Peyer's patch (tissue), 4 donors: Measurements from ENCODE around the gene ARHGAP31. TPM values are rescaled to one million over a fixed set of nuclear protein-coding genes. Genes with fewer than 3 reads are reported as not detected.

Source experiments
- DNase-seq, 3 donors: peaks; one replicate each; pipeline ENCODE4 v3.0.0-alpha.2; 2017 to 2019
- H3K27ac ChIP-seq, 4 donors: fragments of 200-600 bp; sonication (generic); one replicate each; pipeline ENCODE4 v1.5.1; 2016 to 2019
- H3K27me3 ChIP-seq, 2 donors: fragments of 200-600 bp; sonication (generic); one replicate each; pipeline ENCODE4 v1.5.1; 2019
- H3K36me3 ChIP-seq, 3 donors: fragments of 200-600 bp; sonication (generic); one replicate each; pipeline ENCODE4 v1.5.1; 2016 to 2019
- H3K4me1 ChIP-seq, 4 donors: fragments of 200-600 bp; sonication (generic); one replicate each; pipeline ENCODE4 v1.5.1; 2016 to 2019
- H3K4me3 ChIP-seq, 4 donors: fragments of 200-600 bp; sonication (generic); 1 replicate in 3 of 4; 2 replicates in 1 of 4; pipeline ENCODE4 v1.5.1; 2016 to 2019; ENCODE audit warnings: mild to moderate bottlenecking in 1 of 4
- H3K9me3 ChIP-seq, 4 donors: fragments of 200-600 bp; sonication (generic); one replicate each; pipeline ENCODE4 v1.5.1; 2016 to 2019; ENCODE audit warnings: mild to moderate bottlenecking in 1 of 4
- POLR2A ChIP-seq, 2 donors: fragments of 450-650 bp; IDR thresholded peaks; one replicate each; pipeline ENCODE4 v1.5.1; 2017; ENCODE audit warnings: antibody characterized with exemption in 2 of 2, mild to moderate bottlenecking in 2 of 2, moderate library complexity in 2 of 2
- total RNA-seq, 4 donors: library from RNA; depleted of rRNA; stranded (reverse); fragments of >200 nt; gene quantifications; one replicate each; pipeline ENCODE4 v1.1.0, GENCODE V29; 2016
- TF ChIP-seq, protein P1 (sequence below), 6 experiments: fragments of 450-650 bp in 4 of 6; fragments of 200-600 bp in 2 of 6; sonication (generic) in 1 of 6; IDR thresholded peaks; one replicate each; pipeline ENCODE4 v1.5.1; 2017 to 2019; ENCODE audit warnings: antibody characterized with exemption in 6 of 6, mild to moderate bottlenecking in 3 of 6, moderate library complexity in 1 of 6

The ARHGAP31 gene
- total RNA-seq, 4 donors from 2014 or later: 4.7 to 19.0 (median 10.1) TPM

DNA sequence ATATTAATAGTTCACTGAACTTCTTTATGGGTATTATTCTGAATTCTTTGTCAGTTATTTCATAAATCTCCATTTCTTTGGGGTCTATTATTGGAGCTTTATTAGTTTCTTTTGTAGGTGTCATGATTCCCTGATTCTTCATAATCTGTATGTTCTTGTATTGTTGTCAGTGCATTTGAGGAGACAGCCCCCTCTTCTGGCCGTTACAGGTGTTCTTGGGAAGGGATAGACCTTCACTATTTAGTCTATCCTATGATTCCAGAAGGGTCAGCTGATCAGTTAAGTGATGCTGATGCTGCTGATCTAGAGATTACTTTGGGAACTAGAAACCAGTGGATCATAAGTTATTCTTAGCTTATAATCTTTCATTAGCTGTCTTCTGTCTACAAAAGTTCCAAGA, 134.4 kb downstream of the ARHGAP31 start:
- no peak for DNase-seq
- Histone ChIP-seq H3K9me3 (peaks cover 0 to 42% (median 0%) of the 10 kb centered on the region in 4 donors), H3K27me3 (no peaks in the 10 kb centered on the region), H3K4me3 (no peak overlapping the region), H3K27ac (no peak overlapping the region), H3K36me3 (peaks cover 0 to 51% (median 0%) of the 10 kb centered on the region in 3 donors), H3K4me1 (no peaks in the 10 kb centered on the region)
- TF ChIP-seq, protein P1, sequence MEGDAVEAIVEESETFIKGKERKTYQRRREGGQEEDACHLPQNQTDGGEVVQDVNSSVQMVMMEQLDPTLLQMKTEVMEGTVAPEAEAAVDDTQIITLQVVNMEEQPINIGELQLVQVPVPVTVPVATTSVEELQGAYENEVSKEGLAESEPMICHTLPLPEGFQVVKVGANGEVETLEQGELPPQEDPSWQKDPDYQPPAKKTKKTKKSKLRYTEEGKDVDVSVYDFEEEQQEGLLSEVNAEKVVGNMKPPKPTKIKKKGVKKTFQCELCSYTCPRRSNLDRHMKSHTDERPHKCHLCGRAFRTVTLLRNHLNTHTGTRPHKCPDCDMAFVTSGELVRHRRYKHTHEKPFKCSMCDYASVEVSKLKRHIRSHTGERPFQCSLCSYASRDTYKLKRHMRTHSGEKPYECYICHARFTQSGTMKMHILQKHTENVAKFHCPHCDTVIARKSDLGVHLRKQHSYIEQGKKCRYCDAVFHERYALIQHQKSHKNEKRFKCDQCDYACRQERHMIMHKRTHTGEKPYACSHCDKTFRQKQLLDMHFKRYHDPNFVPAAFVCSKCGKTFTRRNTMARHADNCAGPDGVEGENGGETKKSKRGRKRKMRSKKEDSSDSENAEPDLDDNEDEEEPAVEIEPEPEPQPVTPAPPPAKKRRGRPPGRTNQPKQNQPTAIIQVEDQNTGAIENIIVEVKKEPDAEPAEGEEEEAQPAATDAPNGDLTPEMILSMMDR (IDR thresholded peaks at IDR 0.05): no peak
- TF ChIP-seq POLR2A (IDR thresholded peaks at IDR 0.05): no peak

DNA sequence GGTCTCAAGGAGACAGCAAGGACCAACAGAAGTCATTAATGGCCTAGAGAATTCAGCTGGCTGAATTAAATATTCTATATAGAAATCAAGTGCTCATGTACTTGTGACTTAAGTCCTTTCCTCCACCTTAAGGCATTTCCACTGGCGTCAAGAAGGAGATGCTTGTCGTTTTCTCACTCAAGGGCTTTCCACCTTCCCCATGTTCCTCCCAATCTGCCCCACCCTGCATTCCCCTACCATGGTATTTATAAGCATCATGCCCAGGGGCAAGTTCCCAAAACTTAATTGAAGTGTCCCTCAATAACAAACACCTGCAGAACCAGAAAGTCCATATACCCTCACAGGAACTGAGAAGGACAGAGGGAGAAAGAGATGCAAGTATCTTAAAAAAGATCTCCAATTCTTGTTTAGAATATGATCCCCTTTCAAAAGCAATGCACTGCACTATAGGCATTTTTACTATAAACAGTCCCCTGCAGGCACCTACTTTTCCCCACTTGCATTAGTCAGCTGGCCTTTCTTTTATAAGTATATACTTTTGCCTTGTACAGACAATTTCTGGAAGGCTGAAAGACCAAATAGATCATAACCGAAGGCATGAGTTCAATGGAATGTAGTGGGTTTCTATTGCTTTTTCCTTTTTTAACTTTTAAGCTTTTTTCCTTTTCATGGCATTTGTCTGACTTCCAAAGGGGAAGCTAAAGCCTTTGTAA, 139.6 kb downstream of the ARHGAP31 start:
- no peak overlapping the region for H3K27ac ChIP-seq
- no peak overlapping the region for H3K4me3 ChIP-seq
- peaks cover 0 to 8% (median 0%) of the 10 kb centered on the region in 4 donors for H3K9me3 ChIP-seq
- no peaks in the 10 kb centered on the region for H3K27me3 ChIP-seq
- no peaks in the 10 kb centered on the region for H3K4me1 ChIP-seq
- no peak for DNase-seq
- peaks cover 0 to 91% (median 2%) of the 10 kb centered on the region in 3 donors for H3K36me3 ChIP-seq
- TF ChIP-seq, protein P1 (IDR thresholded peaks at IDR 0.05): no peak
- TF ChIP-seq POLR2A (IDR thresholded peaks at IDR 0.05): no peak

DNA sequence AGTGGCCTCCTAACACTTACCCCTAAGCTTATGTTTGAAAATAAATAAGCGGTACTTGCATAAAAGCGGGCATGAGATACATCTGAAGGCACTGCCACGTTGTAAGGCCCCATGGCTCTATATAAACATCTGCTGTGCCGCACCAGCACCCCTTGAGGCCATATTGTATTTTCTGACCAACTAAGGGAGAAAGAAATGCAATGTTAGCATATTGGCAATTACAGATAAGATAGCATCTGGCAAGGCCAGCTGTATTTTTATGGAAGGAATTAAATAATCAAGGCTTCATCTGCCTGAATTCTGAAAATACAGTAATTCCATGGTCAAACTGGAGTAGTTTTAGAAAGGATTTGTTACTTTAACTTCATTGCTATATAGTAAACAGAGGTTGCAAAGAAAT, 140.5 kb downstream of the ARHGAP31 start:
- no peaks in the 10 kb centered on the region for H3K27me3 ChIP-seq
- no peak overlapping the region for H3K27ac ChIP-seq
- no peaks in the 10 kb centered on the region for H3K4me1 ChIP-seq
- no peak for TF ChIP-seq POLR2A (IDR thresholded peaks at IDR 0.05)
- TF ChIP-seq, protein P1 (IDR thresholded peaks at IDR 0.05): no peak
- peaks cover 0 to 3% (median 0%) of the 10 kb centered on the region in 4 donors for H3K9me3 ChIP-seq
- H3K36me3 ChIP-seq: peaks cover 0 to 82% (median 2%) of the 10 kb centered on the region in 3 donors
- no peak for DNase-seq
- no peak overlapping the region for H3K4me3 ChIP-seq

DNA sequence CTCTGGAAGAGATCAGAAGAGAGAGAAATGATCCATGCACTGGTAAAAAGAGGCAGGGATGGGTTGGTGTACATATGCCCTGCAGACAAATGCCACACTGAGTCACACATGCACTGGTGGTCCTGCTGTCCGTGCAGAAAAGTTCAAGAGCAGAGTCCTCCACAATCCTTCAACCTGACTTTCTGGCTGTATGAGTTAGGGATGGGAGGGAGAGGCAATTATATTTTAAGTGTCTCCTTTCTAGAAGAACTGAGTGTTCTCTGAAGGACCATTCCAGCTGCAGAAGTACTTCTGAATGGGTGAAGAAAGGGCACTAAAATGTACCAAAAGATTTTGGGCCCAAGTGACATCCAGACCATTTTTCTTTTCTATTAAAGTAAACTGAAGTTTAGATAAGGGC, 142.8 kb downstream of the ARHGAP31 start:
- H3K36me3 ChIP-seq: peaks cover 0 to 66% (median 2%) of the 10 kb centered on the region in 3 donors

DNA sequence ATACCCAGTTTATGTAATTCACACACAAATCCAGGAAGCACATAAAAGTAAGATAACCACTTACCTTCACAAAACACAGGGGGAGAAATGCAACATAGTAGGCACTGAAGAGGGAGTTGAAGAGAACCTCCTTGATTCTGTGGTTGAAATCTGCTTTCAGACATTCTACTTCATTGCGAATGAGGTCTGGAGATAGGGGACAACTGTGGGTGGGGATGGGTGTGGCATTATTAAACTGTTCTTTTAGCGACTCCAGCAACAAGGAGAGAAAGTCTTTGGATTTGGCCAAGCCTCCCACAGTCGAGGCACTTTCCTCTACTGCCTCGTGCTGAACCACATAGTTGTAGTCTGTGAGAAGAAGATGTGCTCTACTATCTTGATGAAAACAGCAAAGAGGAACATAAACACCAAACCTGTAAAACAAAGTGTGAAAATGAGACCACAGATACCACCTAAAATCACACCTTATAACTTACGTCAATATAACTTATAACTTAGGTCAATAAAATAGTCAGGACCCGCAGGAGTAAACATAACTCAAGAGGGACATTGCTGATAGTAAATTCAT, 143.6 kb downstream of the ARHGAP31 start:
- TF ChIP-seq POLR2A (IDR thresholded peaks at IDR 0.05): no peak
- TF ChIP-seq, protein P1 (IDR thresholded peaks at IDR 0.05): no peak
- H3K9me3 ChIP-seq: no peaks in the 10 kb centered on the region
- DNase-seq: no peak
- H3K27me3 ChIP-seq: no peaks in the 10 kb centered on the region
- no peak overlapping the region for H3K27ac ChIP-seq
- H3K4me1 ChIP-seq: no peaks in the 10 kb centered on the region
- peaks cover 0 to 66% (median 2%) of the 10 kb centered on the region in 3 donors for H3K36me3 ChIP-seq
- no peak overlapping the region for H3K4me3 ChIP-seq

More for the DNA sequence above, 142.8 kb downstream of the ARHGAP31 start:
- Histone ChIP-seq H3K4me3 (no peak overlapping the region), H3K27me3 (no peaks in the 10 kb centered on the region), H3K9me3 (no peaks in the 10 kb centered on the region), H3K4me1 (no peaks in the 10 kb centered on the region), H3K27ac (no peak overlapping the region)
- TF ChIP-seq POLR2A (IDR thresholded peaks at IDR 0.05): no peak
- TF ChIP-seq, protein P1 (IDR thresholded peaks at IDR 0.05): no peak
- no peak for DNase-seq
